Hepatocyte (in vitro differentiated cells): ENCODE measurements around the gene OR2M5. TPM values are rescaled to one million over a fixed set of nuclear protein-coding genes. Genes with fewer than 3 reads are reported as not detected.

Experiments
- DNase-seq: peaks from one replicate; pipeline ENCODE4 v3.0.0-alpha.2; 2016; ENCODE audit warnings: low spot score
- H2AFZ ChIP-seq: fragments of 200-600 bp; sonication (generic); 2 replicates; pipeline ENCODE4 v1.6.0; 2016; ENCODE audit warnings: antibody characterized with exemption, mild to moderate bottlenecking
- H3K27ac ChIP-seq: fragments of 200-600 bp; sonication (generic); 2 replicates; pipeline ENCODE4 v1.5.1; 2016; ENCODE audit warnings: mild to moderate bottlenecking
- H3K27me3 ChIP-seq: fragments of 200-600 bp; sonication (generic); 2 replicates; pipeline ENCODE4 v1.6.1; 2016
- H3K36me3 ChIP-seq: fragments of 200-600 bp; sonication (generic); replicated peaks from 2 replicates; pipeline ENCODE4 v1.5.1; 2016; ENCODE audit warnings: low read depth; ENCODE audit not compliant: insufficient read depth
- H3K4me1 ChIP-seq: fragments of 200-600 bp; sonication (generic); 2 replicates; pipeline ENCODE4 v1.5.1; 2016; ENCODE audit warnings: mild to moderate bottlenecking, moderate library complexity; ENCODE audit not compliant: insufficient read depth
- H3K4me2 ChIP-seq: fragments of 200-600 bp; sonication (generic); 2 replicates; pipeline ENCODE4 v1.6.0; 2016
- H3K4me3 ChIP-seq: fragments of 200-600 bp; sonication (generic); 2 replicates; pipeline ENCODE4 v1.5.1; 2016; ENCODE audit warnings: mild to moderate bottlenecking
- H3K79me2 ChIP-seq: fragments of 200-600 bp; sonication (generic); 2 replicates; pipeline ENCODE4 v1.6.0; 2017; ENCODE audit warnings: mild to moderate bottlenecking
- H3K9me2 ChIP-seq: fragments of 200-600 bp; sonication (generic); replicated peaks from 2 replicates; pipeline ENCODE4 v1.6.0; 2017; ENCODE audit warnings: mild to moderate bottlenecking; ENCODE audit not compliant: insufficient read depth
- H3K9me3 ChIP-seq: fragments of 200-600 bp; sonication (generic); 2 replicates; pipeline ENCODE4 v1.5.1; 2016; ENCODE audit warnings: low read depth, mild to moderate bottlenecking
- H4K20me1 ChIP-seq: fragments of 200-600 bp; sonication (generic); 2 replicates; pipeline ENCODE4 v1.6.0; 2016; ENCODE audit warnings: mild to moderate bottlenecking; ENCODE audit not compliant: insufficient read depth, poor library complexity, severe bottlenecking
- CTCF ChIP-seq: fragments of 200-600 bp; sonication (generic); IDR thresholded peaks from 2 replicates; pipeline ENCODE4 v1.5.1; 2016; ENCODE audit warnings: antibody characterized with exemption, mild to moderate bottlenecking; ENCODE audit not compliant: poor library complexity
- EZH2 ChIP-seq: fragments of 200-600 bp; sonication (generic); IDR thresholded peaks from 2 replicates; pipeline ENCODE4 v1.6.1; 2016; ENCODE audit warnings: antibody characterized with exemption, mild to moderate bottlenecking, borderline replicate concordance
- EZH2phosphoT487 ChIP-seq: fragments of 200-600 bp; sonication (generic); IDR thresholded peaks from one replicate; pipeline ENCODE4 v1.6.1; 2018; ENCODE audit warnings: antibody characterized with exemption, mild to moderate bottlenecking, low read depth, moderate library complexity; ENCODE audit not compliant: unreplicated experiment, severe bottlenecking
- WGBS: methylation state at CpG from one replicate; pipeline ENCODE4 v1.1.6; 2016; ENCODE audit warnings: low lambda C conversion rate; ENCODE audit errors: missing lambda C conversion rate; 5-methylcytosine and 5-hydroxymethylcytosine counted together
- polyA plus RNA-seq: library from polyadenylated mRNA; unstranded; fragments of >200 nt; fragmentation: Nextera tagmentation; extraction: Ambion mirVana; gene quantifications from 2 replicates; pipeline ENCODE4 v1.2.1, GENCODE V29; 2016
- total RNA-seq: library from RNA; depleted of rRNA; stranded (reverse); fragments of >200 nt; gene quantifications from 2 replicates; pipeline ENCODE4 v1.2.3, GENCODE V29; 2014

Gene OR2M5
- not detected in 2 replicates for total RNA-seq
- polyA plus RNA-seq = not detected in 2 replicates

- no peaks in the 10 kb centered on the region for H3K4me1 ChIP-seq
- H2AFZ ChIP-seq = no peak within 1 kb of the TSS
- H4K20me1 ChIP-seq = no peaks in the 10 kb centered on the region
- H3K9me3 ChIP-seq = no peaks in the 10 kb centered on the region
- H3K27ac ChIP-seq = no peak within 1 kb of the TSS
- DNase-seq = no peak
- H3K4me2 ChIP-seq = no peak within 1 kb of the TSS
- no peaks in the 10 kb centered on the region for H3K9me2 ChIP-seq
- TF ChIP-seq EZH2phosphoT487 (no peak), CTCF (no peak), EZH2 (no peak)
- no peaks in the 10 kb centered on the region for H3K27me3 ChIP-seq
- H3K36me3 ChIP-seq = no peaks in the 10 kb centered on the region
- no peak within 1 kb of the TSS for H3K4me3 ChIP-seq
- 70% methylated on average over 3 of the region's 3 CpGs for WGBS
- H3K79me2 ChIP-seq = no peaks in the 10 kb centered on the region
Measured at GRCh38 chr1:248144513-248145198, at the start of gene OR2M5. Gene OR2M5, plus strand, starts transcription at chr1:248145148. Its CDS starts 0 bp downstream, at chr1:248145148.

- H3K79me2 ChIP-seq = no peaks in the 10 kb centered on the region
- H3K4me2 ChIP-seq = no peak overlapping the region
- H3K27me3 ChIP-seq = no peaks in the 10 kb centered on the region
- H3K27ac ChIP-seq = no peak overlapping the region
- no peaks in the 10 kb centered on the region for H3K36me3 ChIP-seq
- WGBS = 68% methylated on average over 1 of the region's 1 CpG
- no peak overlapping the region for H3K4me3 ChIP-seq
- no peak for TF ChIP-seq EZH2phosphoT487
- no peak for TF ChIP-seq CTCF
- no peak for TF ChIP-seq EZH2
- no peaks in the 10 kb centered on the region for H3K9me2 ChIP-seq
- no peaks in the 10 kb centered on the region for H4K20me1 ChIP-seq
- DNase-seq = no peak
- H3K9me3 ChIP-seq = peaks cover 10% of the 10 kb centered on the region
- no peaks in the 10 kb centered on the region for H3K4me1 ChIP-seq
- no peak overlapping the region for H2AFZ ChIP-seq
Measured at GRCh38 chr1:248098529-248098928, 46.4 kb upstream of the OR2M5 start.

GRCh38 chr1:248102847-248103246 lies 42.1 kb upstream of the OR2M5 start:
- Histone ChIP-seq H3K36me3 (no peaks in the 10 kb centered on the region), H3K9me3 (peaks cover 10% of the 10 kb centered on the region), H3K27ac (no peak overlapping the region), H3K4me3 (no peak overlapping the region), H2AFZ (no peak overlapping the region), H3K79me2 (no peaks in the 10 kb centered on the region), H3K9me2 (no peaks in the 10 kb centered on the region), H3K4me1 (no peaks in the 10 kb centered on the region), H4K20me1 (no peaks in the 10 kb centered on the region), H3K27me3 (no peaks in the 10 kb centered on the region), H3K4me2 (no peak overlapping the region)
- no peak for TF ChIP-seq EZH2
- TF ChIP-seq CTCF = no peak
- TF ChIP-seq EZH2phosphoT487 = no peak
- no peak for DNase-seq
